ENCODE measurements around the gene HOXA5.

HOXA5 gene

GRCh38 chr7:27170426-27171324 is 27.2 kb upstream of the HOXA5 start:
- DNase-seq, result no peak

GRCh38 chr7:27169658-27170425 is 26.4 kb upstream of the HOXA5 start:
- no peak for DNase-seq

GRCh38 chr7:27168265-27168947 is 24.9 kb upstream of the HOXA5 start:
- DNase-seq, result no peak

- no peak for DNase-seq
Measured at GRCh38 chr7:27167916-27168264, 24.4 kb upstream of the HOXA5 start.

- DNase-seq, result no peak
Measured at GRCh38 chr7:27166531-27167505, 23.3 kb upstream of the HOXA5 start.

- DNase-seq, result no peak
Measured at GRCh38 chr7:27165996-27166530, 22.6 kb upstream of the HOXA5 start.

GRCh38 chr7:27165089-27165995 is 21.9 kb upstream of the HOXA5 start, which contains the start of gene HOXA9:
HOXA9 (minus strand) TSS chr7:27165537; CDS start chr7:27165457, 80 bp downstream.
- DNase-seq, result no peak

GRCh38 chr7:27164367-27165088 is 21.0 kb upstream of the HOXA5 start:
- no peak for DNase-seq

GRCh38 chr7:27164045-27164366 is 20.5 kb upstream of the HOXA5 start:
- no peak for DNase-seq

GRCh38 chr7:27163288-27164044 is 20.0 kb upstream of the HOXA5 start:
- no peak for DNase-seq

- no peak for DNase-seq
Measured at GRCh38 chr7:27162561-27163287, 19.2 kb upstream of the HOXA5 start.

GRCh38 chr7:27161721-27162560 is 18.5 kb upstream of the HOXA5 start:
- no peak for DNase-seq

- DNase-seq, result no peak
Measured at GRCh38 chr7:27161214-27161720, 17.8 kb upstream of the HOXA5 start.

- DNase-seq, result peak; percentile 62
Measured at GRCh38 chr7:27160546-27161213, 17.2 kb upstream of the HOXA5 start.

GRCh38 chr7:27160145-27160545 is 16.7 kb upstream of the HOXA5 start:
- no peak for DNase-seq

- DNase-seq, result no peak
Measured at GRCh38 chr7:27159266-27160144, 16.0 kb upstream of the HOXA5 start.
